ENCODE results near the gene PDS5B.
"Not testable (repeated sequence)": the region's sequence is repeated elsewhere in the genome, so short reads cannot be mapped to it uniquely, and the experiment has no call there.

Gene PDS5B

DNA sequence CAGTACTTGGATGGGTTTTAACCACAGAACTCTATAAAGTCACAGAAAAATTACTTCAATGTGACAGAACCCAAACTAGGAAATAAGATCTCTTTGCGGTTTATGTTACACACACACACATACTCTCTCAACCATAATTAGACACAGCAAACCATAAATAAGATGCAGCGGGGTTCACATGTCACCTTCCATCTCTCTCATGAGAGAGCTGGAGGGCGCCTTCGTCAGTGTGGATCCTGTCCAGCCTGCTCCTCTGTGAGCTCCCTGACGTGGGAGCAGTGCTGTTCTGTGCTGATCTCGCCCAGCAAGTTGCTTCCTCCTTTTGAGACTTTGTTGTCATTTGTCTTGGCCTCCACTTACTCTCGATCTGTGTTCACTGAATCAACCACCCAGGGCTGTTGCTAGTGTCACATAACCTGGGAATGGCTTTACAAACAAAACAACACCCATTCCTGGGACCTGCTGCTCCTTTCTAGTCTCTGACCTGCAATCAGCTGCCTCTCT is 225.1 kb downstream of the PDS5B start:
- DNase-seq, result no peak

DNA sequence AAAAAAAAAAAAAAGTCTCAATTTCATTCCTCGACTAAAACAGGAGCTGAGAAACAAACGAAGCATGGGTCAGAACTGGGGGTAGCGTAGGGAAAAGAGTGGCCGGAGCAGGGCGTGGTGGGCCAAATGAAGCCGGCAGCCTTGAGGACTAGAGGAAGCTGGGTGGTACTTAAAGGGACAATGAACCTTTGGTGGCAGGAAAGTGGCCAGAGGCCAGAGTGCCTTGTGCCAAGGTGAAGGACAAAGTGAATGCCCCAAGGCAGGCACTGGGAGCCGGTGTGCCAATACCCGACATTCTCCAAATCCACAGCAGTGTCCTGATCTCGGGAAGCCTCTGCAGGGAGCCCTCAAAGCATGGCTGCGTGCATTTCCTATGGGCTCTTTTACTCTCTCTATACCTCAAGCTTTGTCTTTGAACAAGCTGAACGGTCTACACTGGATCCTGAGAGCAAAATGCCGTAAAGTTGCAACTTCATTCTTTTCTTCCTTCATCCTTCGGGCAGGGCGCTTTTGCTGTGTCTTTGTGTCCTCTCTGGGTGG is 235.0 kb downstream of the PDS5B start:
- no peak for DNase-seq

DNA sequence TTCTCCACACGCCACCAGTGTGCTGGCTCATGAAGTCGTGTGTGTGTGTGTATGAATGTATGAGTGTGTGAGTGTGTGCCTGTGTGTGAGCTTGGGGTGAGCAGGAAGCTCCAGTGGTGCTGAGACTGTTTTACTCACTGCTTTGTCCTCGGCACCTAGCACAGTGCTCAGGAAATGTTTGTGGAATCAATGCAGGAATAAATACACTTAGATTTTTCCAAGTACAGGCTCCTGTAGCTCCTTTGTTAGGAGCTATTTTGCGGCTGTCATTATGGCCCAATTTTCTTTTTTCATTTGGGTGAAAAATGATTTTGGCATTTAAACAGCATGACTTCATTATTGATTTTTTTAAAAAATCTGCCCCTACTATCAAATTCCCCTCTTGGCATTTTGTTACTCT is 236.5 kb downstream of the PDS5B start:
- DNase-seq, result no peak

DNA sequence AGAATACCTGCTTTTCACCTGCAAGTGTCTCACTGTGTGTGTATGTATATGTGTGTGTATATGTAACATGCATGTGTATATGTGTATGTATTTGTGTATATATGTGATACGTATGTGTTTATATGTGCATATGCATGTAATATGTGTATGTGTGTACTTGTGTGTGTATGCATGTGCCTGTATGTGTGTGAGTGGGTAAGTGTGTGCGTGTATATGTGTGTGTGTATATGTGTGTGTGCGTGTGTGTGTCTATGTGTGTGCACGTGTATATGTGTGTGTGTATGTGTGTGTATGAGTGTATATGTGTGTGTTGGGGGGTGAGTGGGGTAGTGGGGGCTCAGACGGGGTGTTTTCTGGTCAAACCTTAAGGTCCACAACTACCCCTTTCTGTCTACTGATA is 237.3 kb downstream of the PDS5B start:
- DNase-seq, result no peak

DNA sequence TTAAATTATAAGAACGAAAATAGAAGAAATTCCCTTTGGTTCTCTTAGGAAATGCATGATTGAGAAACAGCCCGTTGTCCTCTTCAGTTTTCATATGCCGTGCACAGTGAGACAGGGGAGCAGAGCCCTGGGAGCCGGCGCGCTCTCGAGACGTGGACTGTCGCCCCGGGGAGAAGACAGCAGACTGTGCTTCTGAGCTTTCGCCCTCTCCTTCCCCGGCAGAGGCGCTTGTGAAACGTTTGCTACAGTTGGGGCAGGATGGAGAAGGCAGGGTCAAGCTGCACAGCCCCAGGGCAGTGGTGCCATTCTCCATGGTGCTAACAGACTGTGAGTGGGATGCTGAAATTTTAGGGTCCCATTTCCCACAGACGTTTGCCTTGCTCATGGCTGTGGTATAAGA is 237.8 kb downstream of the PDS5B start:
- DNase-seq, result no peak

DNA sequence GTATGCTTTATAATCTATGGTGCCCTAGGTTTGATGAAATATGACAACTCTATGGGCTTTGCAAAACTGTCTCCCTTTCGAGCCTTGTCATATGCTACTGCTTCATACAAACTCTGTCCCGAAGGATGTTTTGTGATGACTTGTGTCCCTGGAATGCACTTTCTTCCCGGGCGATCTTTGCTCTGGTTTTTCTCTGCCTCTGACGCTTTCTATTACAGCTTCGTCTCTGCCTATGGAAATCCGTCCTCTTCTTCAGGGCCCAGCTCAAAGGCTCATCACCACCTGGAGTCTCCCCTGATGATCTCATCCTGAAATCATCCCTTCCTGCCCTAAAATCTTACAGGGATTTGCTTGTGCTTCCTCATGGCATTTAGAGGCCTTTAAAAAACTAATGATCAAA is 238.4 kb downstream of the PDS5B start:
- peak; percentile 84 for DNase-seq

DNA sequence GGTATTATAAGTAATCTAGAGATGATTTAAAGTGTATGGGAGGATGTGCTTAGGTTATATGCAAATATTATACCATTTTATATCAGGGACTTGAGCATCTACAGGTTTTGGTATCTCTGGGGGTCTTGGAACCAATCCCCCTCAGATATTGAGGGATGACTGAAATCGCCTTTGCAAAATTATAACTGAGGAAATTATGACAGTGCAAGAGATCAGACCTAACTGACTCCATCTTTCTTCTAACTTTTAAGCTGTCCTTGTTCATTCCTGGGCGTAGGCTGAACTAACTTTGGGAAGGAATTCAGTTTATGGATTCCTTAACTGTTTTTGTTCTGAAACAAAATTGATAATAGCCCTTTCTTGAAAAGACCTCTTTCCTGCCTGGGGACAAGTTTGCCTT is 239.2 kb downstream of the PDS5B start:
- no peak for DNase-seq

DNA sequence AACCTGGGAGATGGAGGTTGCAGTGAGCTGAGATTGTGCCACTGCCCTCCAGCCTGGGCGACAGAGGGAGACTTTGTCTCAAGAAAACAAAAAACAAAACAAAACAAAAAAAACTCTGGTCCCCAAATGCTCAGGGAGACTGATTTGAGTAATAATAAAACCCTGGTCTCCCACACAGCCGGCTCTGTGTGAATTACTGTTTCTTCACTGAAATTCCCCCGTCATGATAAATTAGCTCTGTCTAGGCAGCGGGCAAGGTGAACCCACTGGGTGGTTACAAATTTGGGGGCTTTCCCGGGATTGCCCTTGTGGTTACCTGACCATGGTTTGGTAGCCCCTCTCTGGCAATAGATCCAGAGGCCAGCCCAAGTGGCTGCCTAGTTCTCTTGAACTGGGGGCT is 240.1 kb downstream of the PDS5B start:
- not testable (repeated sequence) for DNase-seq
